Measurements from ENCODE around the gene TSPYL1.
A peak's percentile ranks its signal among the peaks of the same experiment; 100 is the strongest.
"Not testable (repeated sequence)": the region's sequence is repeated elsewhere in the genome, so short reads cannot be mapped to it uniquely, and the experiment has no call there.

TSPYL1 gene

GRCh38 chr6:116279232-116280160 lies at the start of gene TSPYL1:
Gene TSPYL1 (minus strand): TSS chr6:116279930. CDS start chr6:116279830, 100 bp downstream.
- peak; percentile 87 for DNase-seq (ENCODE audit: low read depth)

GRCh38 chr6:116329156-116329555 lies 49.4 kb upstream of the TSPYL1 start:
- DNase-seq (ENCODE audit: low read depth), result no peak

GRCh38 chr6:116328528-116328903 lies 48.8 kb upstream of the TSPYL1 start:
- no peak for DNase-seq (ENCODE audit: low read depth)

GRCh38 chr6:116327803-116328527 lies 48.2 kb upstream of the TSPYL1 start:
- DNase-seq (ENCODE audit: low read depth), result no peak

- no peak for DNase-seq (ENCODE audit: low read depth)
Observed at GRCh38 chr6:116326996-116327395, 47.3 kb upstream of the TSPYL1 start.

GRCh38 chr6:116326181-116326671 lies 46.5 kb upstream of the TSPYL1 start:
- DNase-seq (ENCODE audit: low read depth), result no peak

GRCh38 chr6:116325634-116326132 lies 46.0 kb upstream of the TSPYL1 start:
- DNase-seq (ENCODE audit: low read depth), result not testable (repeated sequence)

- DNase-seq (ENCODE audit: low read depth), result no peak
Observed at GRCh38 chr6:116323863-116324262, 44.1 kb upstream of the TSPYL1 start.

GRCh38 chr6:116321933-116322332 lies 42.2 kb upstream of the TSPYL1 start:
- DNase-seq (ENCODE audit: low read depth), result not testable (repeated sequence)

- no peak for DNase-seq (ENCODE audit: low read depth)
Observed at GRCh38 chr6:116316772-116317467, 37.2 kb upstream of the TSPYL1 start.

GRCh38 chr6:116314878-116315277 lies 35.1 kb upstream of the TSPYL1 start:
- no peak for DNase-seq (ENCODE audit: low read depth)

GRCh38 chr6:116314218-116314617 lies 34.5 kb upstream of the TSPYL1 start:
- DNase-seq (ENCODE audit: low read depth), result no peak

- no peak for DNase-seq (ENCODE audit: low read depth)
Observed at GRCh38 chr6:116313101-116313776, 33.5 kb upstream of the TSPYL1 start.

GRCh38 chr6:116309657-116310056 lies 29.9 kb upstream of the TSPYL1 start:
- DNase-seq (ENCODE audit: low read depth), result no peak

- DNase-seq (ENCODE audit: low read depth), result no peak
Observed at GRCh38 chr6:116309001-116309400, 29.3 kb upstream of the TSPYL1 start.

- DNase-seq (ENCODE audit: low read depth), result no peak
Observed at GRCh38 chr6:116307633-116308032, 27.9 kb upstream of the TSPYL1 start.

- DNase-seq (ENCODE audit: low read depth), result no peak
Observed at GRCh38 chr6:116307001-116307400, 27.3 kb upstream of the TSPYL1 start.

- DNase-seq (ENCODE audit: low read depth), result no peak
Observed at GRCh38 chr6:116304538-116305097, 24.9 kb upstream of the TSPYL1 start.

- DNase-seq (ENCODE audit: low read depth), result no peak
Observed at GRCh38 chr6:116301104-116301503, 21.4 kb upstream of the TSPYL1 start.

GRCh38 chr6:116300566-116300965 lies 20.8 kb upstream of the TSPYL1 start:
- no peak for DNase-seq (ENCODE audit: low read depth)

- DNase-seq (ENCODE audit: low read depth), result no peak
Observed at GRCh38 chr6:116298973-116299372, 19.2 kb upstream of the TSPYL1 start.
